ENCODE measurements around the gene CLDN5.

CLDN5 gene

GRCh38 chr22:19530751-19531150, 6.5 kb upstream of the CLDN5 start:
- ChIA-PET POLR2A (no interaction called here), CTCF (no interaction called here)
- DNase-seq (ENCODE audit: extremely low spot score): no peak
- TF ChIP-seq CTCF (IDR thresholded peaks at IDR 0.05; ENCODE audit: control extremely low read depth, extremely low read depth, low read depth, missing control alignments): no peak

GRCh38 chr22:19529811-19530210, 5.6 kb upstream of the CLDN5 start:
- CTCF ChIA-PET: no interaction called here
- POLR2A ChIA-PET: no interaction called here
- no peak for DNase-seq (ENCODE audit: extremely low spot score)
- TF ChIP-seq CTCF (IDR thresholded peaks at IDR 0.05; ENCODE audit: control extremely low read depth, extremely low read depth, low read depth, missing control alignments): no peak

- DNase-seq (ENCODE audit: extremely low spot score): no peak
- POLR2A ChIA-PET: no interaction called here
- CTCF ChIA-PET: no interaction called here
- no peak for TF ChIP-seq CTCF (IDR thresholded peaks at IDR 0.05; ENCODE audit: control extremely low read depth, extremely low read depth, low read depth, missing control alignments)
These were observed 3.7 kb upstream of the CLDN5 start for GRCh38 chr22:19527861-19528417.

GRCh38 chr22:19527321-19527721, 3.1 kb upstream of the CLDN5 start:
- POLR2A ChIA-PET: no interaction called here
- no peak for TF ChIP-seq CTCF (IDR thresholded peaks at IDR 0.05; ENCODE audit: control extremely low read depth, extremely low read depth, low read depth, missing control alignments)
- CTCF ChIA-PET: no interaction called here
- DNase-seq (ENCODE audit: extremely low spot score): peak; percentile 16

GRCh38 chr22:19526702-19527111, 2.5 kb upstream of the CLDN5 start:
- no peak for TF ChIP-seq CTCF (IDR thresholded peaks at IDR 0.05; ENCODE audit: control extremely low read depth, extremely low read depth, low read depth, missing control alignments)
- ChIA-PET POLR2A (no interaction called here), CTCF (no interaction called here)
- DNase-seq (ENCODE audit: extremely low spot score): no peak

GRCh38 chr22:19526076-19526701, 2.0 kb upstream of the CLDN5 start:
- POLR2A ChIA-PET: no interaction called here
- CTCF ChIA-PET: no interaction called here

More at GRCh38 chr22:19526076-19526701, 2.0 kb upstream of the CLDN5 start:
- no peak for TF ChIP-seq CTCF (IDR thresholded peaks at IDR 0.05; ENCODE audit: control extremely low read depth, extremely low read depth, low read depth, missing control alignments)
- DNase-seq (ENCODE audit: extremely low spot score): no peak
